GM20431 (cell line): ENCODE measurements around the gene TRIM59.
"Not testable (repeated sequence)": the region's sequence is repeated elsewhere in the genome, so short reads cannot be mapped to it uniquely, and the experiment has no call there.

Experiments used
- in situ Hi-C: fragments of 300-500 bp; cut with MseI, MboI; formaldehyde crosslinking; loops from one replicate; pipeline ENCODE4 v1.15.0; 2020; ENCODE audit warnings: low sequenced_read_pairs; ENCODE audit not compliant: unreplicated experiment

The TRIM59 gene

DNA sequence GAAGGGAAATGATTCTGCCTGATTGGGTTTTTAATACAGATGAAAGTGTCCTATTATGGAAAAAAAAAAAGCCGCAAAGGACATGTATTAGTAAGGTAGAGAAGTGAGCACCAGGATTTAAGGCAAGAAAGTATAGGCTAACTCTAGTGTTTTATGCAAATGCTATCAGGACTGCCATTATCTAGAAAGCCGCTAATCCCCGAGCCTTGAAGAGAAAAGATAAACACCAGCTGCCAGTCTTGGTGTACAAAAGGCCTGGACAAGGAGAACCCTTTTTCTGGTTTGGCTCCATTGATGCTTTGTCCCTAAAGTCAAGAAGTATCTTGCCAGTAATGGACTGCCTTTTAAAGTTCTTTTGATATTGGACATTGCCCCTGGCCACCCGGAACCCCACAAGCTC lies 8.6 kb upstream of the TRIM59 start:
- in situ Hi-C loops: no loop called here

- in situ Hi-C loops: no loop called here
These were observed 6.3 kb upstream of the TRIM59 start for GRCh38 chr3:160455846-160456245.

- in situ Hi-C loops: no loop called here
These were observed 5.4 kb upstream of the TRIM59 start for GRCh38 chr3:160454995-160455394.

- in situ Hi-C loops: not testable (repeated sequence)
These were observed 2.7 kb upstream of the TRIM59 start for GRCh38 chr3:160452251-160452650.

DNA sequence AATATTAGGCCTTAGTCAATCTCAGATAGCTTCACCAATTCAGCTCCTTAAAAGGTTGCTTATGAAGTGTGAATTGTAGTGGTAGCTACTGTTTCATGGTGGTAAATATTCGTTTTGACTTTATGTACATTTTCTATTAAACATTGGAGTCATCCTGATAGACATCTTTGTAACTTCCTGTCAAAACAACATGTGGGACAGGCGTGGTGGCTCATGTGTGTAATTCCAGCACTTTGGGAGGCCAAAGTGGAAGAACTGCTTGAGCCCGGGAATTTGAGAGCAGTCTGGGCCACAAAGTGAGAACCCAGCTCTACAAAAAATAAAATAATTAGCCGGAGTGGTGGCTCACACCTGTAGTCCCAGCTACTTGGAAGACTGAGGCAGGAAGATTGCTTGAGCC lies 2.0 kb upstream of the TRIM59 start:
- in situ Hi-C loops: no loop called here

DNA sequence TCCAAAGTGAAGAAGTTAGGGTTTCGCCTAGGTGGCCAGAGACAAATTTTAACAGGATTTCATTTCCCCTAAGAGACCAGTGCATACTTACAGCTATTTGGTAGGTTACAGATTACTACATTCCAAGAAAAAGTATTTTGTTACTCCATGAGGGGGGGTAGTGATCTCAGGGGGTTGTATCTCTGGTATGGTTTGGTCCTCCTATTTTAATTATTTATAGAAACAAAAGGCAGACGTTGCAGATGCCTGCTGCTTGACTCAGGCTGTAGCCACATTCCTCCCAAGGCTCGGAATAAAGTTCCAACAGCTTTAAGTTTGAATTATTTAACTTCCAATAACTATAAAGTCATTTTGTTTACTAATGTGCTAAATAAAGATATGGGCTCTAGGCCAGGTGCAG lies 1.3 kb upstream of the TRIM59 start:
- in situ Hi-C loops: no loop called here

GRCh38 chr3:160448845-160449635 lies 546 bp downstream of the TRIM59 start:
- in situ Hi-C loops: no loop called here

DNA sequence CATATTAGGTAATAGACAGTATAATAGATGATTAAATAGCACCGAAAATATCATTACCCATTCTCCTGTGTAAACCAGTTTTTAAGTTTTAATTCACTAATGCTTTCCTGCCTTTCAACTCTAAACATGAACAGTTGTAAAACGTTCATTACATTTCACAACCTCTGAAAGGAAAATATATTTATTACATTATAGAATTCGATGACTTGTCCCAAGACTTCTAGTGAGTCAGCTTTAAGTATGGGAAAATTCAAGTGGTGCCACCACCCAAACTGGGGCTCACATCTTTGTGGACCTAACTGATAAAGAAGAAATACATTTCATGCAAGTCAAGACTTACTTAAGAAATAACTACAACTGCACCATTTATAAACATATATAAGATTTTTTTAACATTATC lies 2.0 kb downstream of the TRIM59 start:
- in situ Hi-C loops: no loop called here

DNA sequence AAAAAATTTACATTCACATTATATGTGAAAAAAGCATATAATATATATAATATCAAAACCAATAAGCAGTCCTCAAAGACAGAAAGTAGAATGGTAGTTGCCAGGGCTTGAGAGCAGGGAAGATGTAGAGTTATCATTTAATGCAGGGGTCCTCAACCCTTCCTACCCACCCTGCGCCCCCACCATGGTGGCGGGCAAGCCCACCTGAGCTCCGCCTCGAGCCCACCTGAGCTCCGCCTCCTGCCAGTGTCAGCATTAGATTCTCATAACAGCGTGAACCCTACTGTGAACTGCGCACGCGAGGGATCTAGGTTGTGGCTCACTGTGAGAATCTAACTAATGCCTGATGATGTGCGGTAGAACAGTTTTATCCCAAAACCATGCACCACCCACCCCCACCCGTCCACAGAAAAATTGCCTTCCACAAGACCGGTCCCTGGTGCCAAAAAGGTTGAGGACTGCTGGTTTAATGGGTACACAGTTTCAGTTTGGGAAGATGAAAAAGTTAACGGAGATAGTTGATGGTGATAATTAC lies 3.0 kb downstream of the TRIM59 start:
- in situ Hi-C loops: no loop called here

DNA sequence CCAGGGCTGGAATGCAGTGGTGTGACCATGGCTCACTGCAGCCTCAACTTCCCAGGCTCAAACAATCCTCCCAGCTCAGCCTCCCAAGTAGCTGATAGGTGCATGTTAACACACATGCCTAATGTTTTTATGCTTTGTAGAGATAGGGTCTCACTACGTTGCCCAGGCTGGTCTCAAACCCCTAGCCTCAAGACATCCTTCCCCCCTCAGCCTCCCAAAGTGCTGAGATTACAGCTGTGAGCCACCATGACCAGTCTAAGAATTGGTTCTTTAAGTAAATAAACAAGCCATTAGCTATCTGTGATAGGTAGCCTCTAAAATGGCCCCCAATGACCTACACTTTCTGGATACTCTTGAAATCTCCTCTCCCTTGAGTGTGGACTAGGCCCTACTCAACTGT lies 3.7 kb downstream of the TRIM59 start:
- in situ Hi-C loops: no loop called here

- in situ Hi-C loops: no loop called here
These were observed 5.2 kb downstream of the TRIM59 start for GRCh38 chr3:160444411-160444810.

- in situ Hi-C loops: no loop called here
These were observed 8.9 kb downstream of the TRIM59 start for GRCh38 chr3:160440687-160441086.

- in situ Hi-C loops: no loop called here
These were observed 12.5 kb downstream of the TRIM59 start for GRCh38 chr3:160437083-160437455.

DNA sequence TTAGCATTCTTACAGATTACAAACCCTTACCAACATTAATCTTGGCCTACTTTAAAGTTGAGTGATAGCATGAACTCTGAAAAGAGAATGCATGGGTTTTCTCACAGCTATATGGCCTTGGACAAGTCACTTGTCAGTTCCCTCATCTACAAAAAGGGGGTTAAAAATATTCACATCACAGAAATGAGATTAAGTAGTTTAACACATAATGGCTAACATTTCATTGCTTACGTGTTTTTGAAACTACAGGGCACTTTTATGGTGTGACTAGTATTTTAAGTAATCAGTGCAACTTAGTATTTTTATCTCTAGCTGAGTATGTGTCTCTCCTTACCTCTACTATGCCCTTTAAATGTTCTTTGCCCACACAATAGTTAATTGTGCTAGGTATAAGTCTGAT lies 13.8 kb downstream of the TRIM59 start:
- in situ Hi-C loops: no loop called here

GRCh38 chr3:160435095-160435494 lies 14.5 kb downstream of the TRIM59 start:
- in situ Hi-C loops: no loop called here

DNA sequence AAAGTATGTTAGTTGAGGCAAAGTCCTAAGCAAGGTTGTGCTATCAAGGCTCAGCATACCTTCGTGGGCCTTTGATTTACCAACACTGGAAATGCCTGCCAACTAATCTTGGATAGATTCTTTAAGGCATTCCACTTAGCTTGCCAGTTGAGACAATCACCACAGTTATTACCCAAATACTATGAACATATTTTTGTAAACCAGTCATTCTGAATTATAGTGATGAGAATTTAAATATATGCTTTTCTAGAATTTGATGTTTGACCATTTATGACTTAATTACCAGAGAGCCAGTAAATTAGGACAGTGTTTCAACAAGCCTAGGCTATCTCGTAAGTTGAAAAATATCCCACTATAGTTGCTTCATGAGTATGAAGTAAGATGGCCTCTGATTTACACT lies 15.5 kb downstream of the TRIM59 start:
- in situ Hi-C loops: no loop called here

GRCh38 chr3:160427832-160428424 lies 21.7 kb downstream of the TRIM59 start:
- in situ Hi-C loops: no loop called here

DNA sequence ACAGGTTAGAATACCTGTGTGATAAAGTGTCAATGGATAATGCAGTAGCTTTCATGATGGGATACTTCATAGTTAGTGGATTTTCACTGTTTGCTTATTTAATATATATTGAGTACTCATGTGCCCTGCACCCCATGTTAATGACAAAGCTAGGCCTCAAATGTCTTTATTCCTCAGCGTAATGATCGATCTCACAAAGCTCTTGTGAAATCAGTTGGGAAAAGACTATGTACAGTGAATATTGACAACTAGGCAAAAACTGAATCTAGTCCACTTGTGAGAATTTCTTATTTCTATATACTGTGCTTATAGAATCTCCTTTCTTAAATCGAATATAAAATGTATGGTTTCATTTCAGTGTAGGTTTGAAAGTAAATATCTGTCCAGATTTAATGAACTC lies 32.3 kb downstream of the TRIM59 start:
- in situ Hi-C loops: loop anchor here (25.0 kb wide), 1 partner anchor 530 kb away; no protein-coding TSS in a partner anchor

GRCh38 chr3:160413613-160414248 lies 35.9 kb downstream of the TRIM59 start:
- in situ Hi-C loops: loop anchor here (25.0 kb wide), 1 partner anchor 526 kb away; no protein-coding TSS in a partner anchor

GRCh38 chr3:160412477-160412876 lies 37.1 kb downstream of the TRIM59 start:
- in situ Hi-C loops: loop anchor here (25.0 kb wide), 1 partner anchor 525 kb away; no protein-coding TSS in a partner anchor
